Endodermal cell (in vitro differentiated cells): ENCODE measurements around the gene NEAT1. TPM values are rescaled to one million over a fixed set of nuclear protein-coding genes. Genes with fewer than 3 reads are reported as not detected.

Source experiments
- DNase-seq: peaks from one replicate; pipeline ENCODE4 v3.0.0-alpha.2; 2017
- H3K27ac ChIP-seq: 2 replicates; pipeline ENCODE4 v1.5.1; 2013; ENCODE audit warnings: mild to moderate bottlenecking, low read depth, low read length, moderate library complexity
- H3K27me3 ChIP-seq: 2 replicates; pipeline ENCODE4 v1.6.1; 2013; ENCODE audit warnings: mild to moderate bottlenecking, low read length, moderate library complexity; ENCODE audit not compliant: insufficient read depth, control insufficient read depth, poor library complexity, severe bottlenecking
- H3K36me3 ChIP-seq: 2 replicates; pipeline ENCODE4 v1.7.0; 2013; ENCODE audit warnings: mild to moderate bottlenecking, low read length, moderate library complexity; ENCODE audit not compliant: control insufficient read depth, insufficient read depth
- H3K4me1 ChIP-seq: one replicate; pipeline ENCODE4 v1.7.0; 2013; ENCODE audit warnings: low read length; ENCODE audit not compliant: control insufficient read depth, insufficient read depth
- H3K4me3 ChIP-seq: 2 replicates; pipeline ENCODE4 v1.5.1; 2013; ENCODE audit warnings: mild to moderate bottlenecking, low read length, moderate library complexity
- H3K9ac ChIP-seq: 2 replicates; pipeline ENCODE4 v1.6.1; 2013; ENCODE audit warnings: mild to moderate bottlenecking, low read length, moderate library complexity; ENCODE audit not compliant: poor library complexity, severe bottlenecking; ENCODE audit errors: extremely low read depth
- H3K9me3 ChIP-seq: 2 replicates; pipeline ENCODE4 v1.6.1; 2013; ENCODE audit warnings: mild to moderate bottlenecking, low read length, moderate library complexity; ENCODE audit not compliant: control insufficient read depth
- H3K27ac Mint-ChIP-seq: 2 replicates; pipeline ENCODE4 v1.8.0; 2020; ENCODE audit warnings: mixed read lengths
- H3K27me3 Mint-ChIP-seq: 2 replicates; pipeline ENCODE4 v1.8.0; 2021; ENCODE audit warnings: mild to moderate bottlenecking, mixed read lengths; ENCODE audit not compliant: insufficient read depth
- H3K36me3 Mint-ChIP-seq: 2 replicates; pipeline ENCODE4 v1.8.0; 2020; ENCODE audit warnings: low read depth, mixed read lengths
- H3K4me1 Mint-ChIP-seq: 2 replicates; pipeline ENCODE4 v1.8.0; 2020; ENCODE audit warnings: mixed read lengths
- H3K4me3 Mint-ChIP-seq: 2 replicates; pipeline ENCODE4 v1.8.0; 2020; ENCODE audit warnings: mild to moderate bottlenecking, moderate library complexity, mixed read lengths
- H3K9me3 Mint-ChIP-seq: 2 replicates; pipeline ENCODE4 v1.8.0; 2020; ENCODE audit warnings: mild to moderate bottlenecking, mixed read lengths
- WGBS, 2 experiments: methylation state at CpG; one replicate each; pipeline versions ENCODE4 v1.1.5 to v1.1.7; 2013; ENCODE audit warnings: missing lambda C conversion rate in 2 of 2, mixed read lengths in 1 of 2; ENCODE audit not compliant: insufficient coverage in 1 of 2, insufficient read length in 1 of 2; 5-methylcytosine and 5-hydroxymethylcytosine counted together
- total RNA-seq, 2 donors: library from RNA; stranded (reverse); fragmentation: NEBNext Ultra II Directional in 1 of 2; extraction: Animal tissue kit (Norgen Biotek cat#: 25700) in 1 of 2; gene quantifications; 2 replicates in 1 of 2; 3 replicates in 1 of 2; pipeline ENCODE4 v1.2.1, GENCODE V29; 2021
- TF ChIP-seq, protein P1 (sequence below): fragments of 200-600 bp; sonication (generic); conservative IDR thresholded peaks from 2 replicates; pipeline ENCODE4 v1.5.0; 2021; ENCODE audit warnings: antibody characterized with exemption, mild to moderate bottlenecking

The NEAT1 gene
- total RNA-seq, 2 donors from 2014 or later, result 61.3 to 85.2 TPM

DNA sequence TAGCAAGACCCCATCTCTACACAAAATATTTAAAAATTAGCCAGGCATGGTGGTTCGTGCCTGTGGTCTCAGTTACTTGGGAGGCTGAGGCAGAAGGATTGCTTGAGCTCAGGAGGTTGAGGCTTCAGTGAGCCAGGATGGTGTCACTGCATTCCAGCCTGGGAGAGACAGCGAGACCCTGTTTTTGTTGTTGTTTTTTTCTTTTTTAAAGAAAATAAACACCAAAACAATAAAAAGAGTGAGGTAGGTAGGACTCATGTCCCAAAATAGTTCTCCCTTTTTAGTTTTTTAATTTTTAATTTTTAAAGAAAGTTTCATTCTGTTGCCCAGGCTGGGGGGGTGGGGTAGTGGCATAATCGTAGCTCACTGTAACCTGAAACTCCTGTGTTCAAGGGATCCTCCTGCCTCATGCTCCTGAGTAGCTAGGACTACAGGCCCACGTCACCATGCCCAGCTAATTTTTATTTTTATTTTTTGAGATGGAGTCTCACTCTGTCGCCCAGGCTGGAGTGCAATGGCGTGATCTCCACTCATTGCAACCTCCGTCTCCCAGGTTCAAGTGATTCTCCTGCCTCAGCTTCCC, 50.8 kb downstream of the NEAT1 start:
- H3K9ac ChIP-seq, result no peak overlapping the region
- H3K36me3 ChIP-seq, result no peaks in the 10 kb centered on the region
- H3K4me3 ChIP-seq, result no peak overlapping the region
- H3K9me3 Mint-ChIP-seq, result no peaks in the 10 kb centered on the region
- no peaks in the 10 kb centered on the region for H3K9me3 ChIP-seq
- no peaks in the 10 kb centered on the region for H3K27me3 ChIP-seq
- H3K36me3 Mint-ChIP-seq, result no peaks in the 10 kb centered on the region
- H3K27ac Mint-ChIP-seq, result no peak overlapping the region
- H3K4me1 ChIP-seq, result peaks cover 4% of the 10 kb centered on the region
- no peaks in the 10 kb centered on the region for H3K27me3 Mint-ChIP-seq
- 83 to 90% methylated on average over 1 to 6 of the region's 7 CpGs for WGBS, 2 experiments
- peaks cover 13% of the 10 kb centered on the region for H3K4me1 Mint-ChIP-seq
- H3K4me3 Mint-ChIP-seq, result no peak overlapping the region
- DNase-seq, result no peak
- TF ChIP-seq, protein P1, sequence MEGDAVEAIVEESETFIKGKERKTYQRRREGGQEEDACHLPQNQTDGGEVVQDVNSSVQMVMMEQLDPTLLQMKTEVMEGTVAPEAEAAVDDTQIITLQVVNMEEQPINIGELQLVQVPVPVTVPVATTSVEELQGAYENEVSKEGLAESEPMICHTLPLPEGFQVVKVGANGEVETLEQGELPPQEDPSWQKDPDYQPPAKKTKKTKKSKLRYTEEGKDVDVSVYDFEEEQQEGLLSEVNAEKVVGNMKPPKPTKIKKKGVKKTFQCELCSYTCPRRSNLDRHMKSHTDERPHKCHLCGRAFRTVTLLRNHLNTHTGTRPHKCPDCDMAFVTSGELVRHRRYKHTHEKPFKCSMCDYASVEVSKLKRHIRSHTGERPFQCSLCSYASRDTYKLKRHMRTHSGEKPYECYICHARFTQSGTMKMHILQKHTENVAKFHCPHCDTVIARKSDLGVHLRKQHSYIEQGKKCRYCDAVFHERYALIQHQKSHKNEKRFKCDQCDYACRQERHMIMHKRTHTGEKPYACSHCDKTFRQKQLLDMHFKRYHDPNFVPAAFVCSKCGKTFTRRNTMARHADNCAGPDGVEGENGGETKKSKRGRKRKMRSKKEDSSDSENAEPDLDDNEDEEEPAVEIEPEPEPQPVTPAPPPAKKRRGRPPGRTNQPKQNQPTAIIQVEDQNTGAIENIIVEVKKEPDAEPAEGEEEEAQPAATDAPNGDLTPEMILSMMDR, result no peak
- H3K27ac ChIP-seq, result no peak overlapping the region

DNA sequence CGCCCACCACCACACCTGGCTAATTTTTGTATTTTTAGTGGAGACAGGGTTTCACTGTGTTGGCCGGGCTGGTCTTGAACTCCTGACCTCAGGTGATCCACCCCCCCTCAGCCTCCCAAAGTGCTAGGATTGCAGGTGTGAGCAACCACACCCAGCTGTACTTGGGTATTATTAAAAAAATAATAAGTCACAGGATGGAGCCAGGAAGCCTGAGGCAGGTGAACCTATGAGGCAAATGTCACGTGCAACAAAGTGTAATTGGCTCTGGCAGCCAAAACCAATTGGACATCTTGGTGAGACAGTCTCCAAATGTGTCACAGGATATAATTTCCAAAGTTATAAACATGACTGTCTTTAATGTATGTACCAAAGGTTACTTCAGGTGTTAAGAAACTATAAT, 52.3 kb downstream of the NEAT1 start:
- Histone ChIP-seq H3K27me3 (no peaks in the 10 kb centered on the region), H3K4me1 (peaks cover 4% of the 10 kb centered on the region), H3K4me3 (no peak overlapping the region), H3K9me3 (no peaks in the 10 kb centered on the region), H3K27ac (no peak overlapping the region), H3K9ac (no peak overlapping the region), H3K36me3 (no peaks in the 10 kb centered on the region)
- H3K27me3 Mint-ChIP-seq, result no peaks in the 10 kb centered on the region
- DNase-seq, result no peak
- H3K36me3 Mint-ChIP-seq, result no peaks in the 10 kb centered on the region
- H3K27ac Mint-ChIP-seq, result no peak overlapping the region
- H3K4me3 Mint-ChIP-seq, result no peak overlapping the region
- TF ChIP-seq, protein P1, result no peak
- peaks cover 23% of the 10 kb centered on the region for H3K4me1 Mint-ChIP-seq
- whole genome bisulfite sequencing, 2 experiments, result 91 to 100% methylated on average over 1 to 3 of the region's 3 CpGs
- H3K9me3 Mint-ChIP-seq, result no peaks in the 10 kb centered on the region

DNA sequence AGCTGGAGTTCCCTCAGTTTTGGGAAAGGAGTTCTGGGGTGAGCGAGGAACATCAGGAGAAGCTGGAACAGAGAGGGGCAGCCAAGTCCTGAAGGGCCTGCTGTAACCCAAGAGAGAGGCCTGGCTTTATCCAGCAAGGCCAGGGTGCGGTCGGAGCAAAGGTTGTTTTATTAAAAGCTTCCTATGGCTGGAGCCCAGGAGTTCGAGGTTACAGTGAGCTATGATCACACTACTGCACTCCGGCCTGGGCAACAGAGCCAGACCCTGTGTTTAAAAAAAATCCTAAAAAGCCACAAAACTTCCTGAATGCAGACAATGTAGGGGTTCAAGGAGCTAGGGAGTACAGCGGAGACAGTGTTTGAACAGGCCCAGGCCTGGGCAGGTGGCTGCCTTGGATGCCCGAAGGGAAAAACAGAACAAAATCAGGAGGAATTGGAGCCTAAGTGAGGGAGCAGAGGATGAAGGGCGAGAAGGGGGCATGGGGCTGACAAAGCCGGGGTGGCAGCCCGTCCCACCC, 54.1 kb downstream of the NEAT1 start:
- no peaks in the 10 kb centered on the region for H3K27me3 Mint-ChIP-seq
- Histone ChIP-seq H3K9me3 (no peaks in the 10 kb centered on the region), H3K27me3 (no peaks in the 10 kb centered on the region)

More for the DNA sequence above, 54.1 kb downstream of the NEAT1 start:
- Mint-ChIP-seq H3K27ac (peak overlapping the region; percentile 97), H3K9me3 (no peaks in the 10 kb centered on the region), H3K36me3 (no peaks in the 10 kb centered on the region), H3K4me1 (peaks cover 30% of the 10 kb centered on the region), H3K4me3 (peak overlapping the region; percentile 83)
- no peak for DNase-seq
- Histone ChIP-seq H3K4me1 (peaks cover 4% of the 10 kb centered on the region), H3K27ac (peak overlapping the region; percentile 87), H3K36me3 (no peaks in the 10 kb centered on the region), H3K4me3 (peak overlapping the region; percentile 88), H3K9ac (peak overlapping the region; percentile 89)
- TF ChIP-seq, protein P1, result no peak
- 66 to 84% methylated on average over 7 to 10 of the region's 10 CpGs for WGBS, 2 experiments
